ENCODE data around the gene OPRL1. TPM values are rescaled to one million over a fixed set of nuclear protein-coding genes. Genes with fewer than 3 reads are reported as not detected.

OPRL1 gene
- total and polyA plus RNA-seq, 2 of the 8 experiments (the other 6 are each of a cell fraction or from before 2014, with no cell fraction given), result 0.63 to 0.98 TPM

- no peak for TF ChIP-seq POLR2A (IDR thresholded peaks at IDR 0.05; ENCODE audit: control extremely low read depth in 1 of 2, low read depth in 2 of 2, low read length in 2 of 2)
- TF ChIP-seq EP300 (IDR thresholded peaks at IDR 0.05; ENCODE audit: borderline replicate concordance in 1 of 2, low read depth in 2 of 2, low read length in 2 of 2), result no peak
- no peak for TF ChIP-seq TEAD4 (IDR thresholded peaks at IDR 0.05; ENCODE audit: low read depth, low read length)
- TF ChIP-seq POU5F1 (IDR thresholded peaks at IDR 0.05; ENCODE audit: low read depth, low read length), result no peak
- TF ChIP-seq YY1 (IDR thresholded peaks at IDR 0.05; ENCODE audit: low read depth, low read length), result no peak
- TF ChIP-seq CTBP2 (IDR thresholded peaks at IDR 0.05; ENCODE audit: borderline replicate concordance, insufficient read depth, insufficient read length, low read length), result no peak
- H4K8ac ChIP-seq (ENCODE audit: extremely low read depth, insufficient read depth, low read length), result no peak overlapping the region
- no peak for FAIRE-seq
- peaks cover 0 to 6% of the 10 kb centered on the region in 2 experiments for H4K20me1 ChIP-seq (replicated peaks in 1 of 2; ENCODE audit: control insufficient read depth in 1 of 2, insufficient read depth in 2 of 2, low read length in 2 of 2)
- H3K4me1 ChIP-seq (replicated peaks in 1 of 4; ENCODE audit: control insufficient read depth in 3 of 4, insufficient read depth in 4 of 4, low read length in 3 of 4), result peaks cover 0 to 2% (median under 1%) of the 10 kb centered on the region in 4 experiments; a peak in 2 of 7 replicates
- H3K9ac ChIP-seq (replicated peaks in 1 of 4; ENCODE audit: extremely low read depth in 1 of 4, low read depth in 3 of 4, low read length in 3 of 4), result no peak overlapping the region
- no peak overlapping the region for H3K4ac ChIP-seq (replicated peaks; ENCODE audit: insufficient read length, low read depth, low read length)
- no peak overlapping the region for H3K18ac ChIP-seq (ENCODE audit: extremely low read depth, low read length)
- H3K4me2 ChIP-seq (ENCODE audit: insufficient read depth in 1 of 2, low read depth in 2 of 2, low read length in 2 of 2), result no peak overlapping the region
- no peak overlapping the region for H3K4me3 ChIP-seq (ENCODE audit: extremely low read depth in 1 of 4, insufficient read depth in 2 of 4, low read depth in 3 of 4, low read length in 4 of 4)
- H2BK15ac ChIP-seq (ENCODE audit: low read length), result no peak overlapping the region
- POLR2A ChIA-PET (ENCODE audit: partially characterized antibody), result interaction anchor here (1.0 kb wide), 1 partner anchor 89 kb away, joined by 3 read pairs; no protein-coding TSS in a partner anchor
- H3K9me3 ChIP-seq (ENCODE audit: insufficient read depth in 2 of 2, low read depth in 1 of 2, low read length in 1 of 2), result no peaks in the 10 kb centered on the region
- H3K79me1 ChIP-seq (ENCODE audit: low read depth, low read length), result peaks cover 2% of the 10 kb centered on the region; the same call in 1 of the 2 replicates
- no peaks in the 10 kb centered on the region for H3K23me2 ChIP-seq (ENCODE audit: low read depth, low read length)
- no peaks in the 10 kb centered on the region for H3K27me3 ChIP-seq (replicated peaks in 1 of 4; ENCODE audit: control insufficient read depth in 3 of 4, extremely low read depth in 1 of 4, insufficient read depth in 3 of 4, low read length in 3 of 4)
- H2BK20ac ChIP-seq (ENCODE audit: low read length), result no peak overlapping the region
- H3K36me3 ChIP-seq (ENCODE audit: control insufficient read depth in 2 of 4, insufficient read depth in 4 of 4, low read length in 3 of 4), result peaks cover 19 to 49% (median 38%) of the 10 kb centered on the region in 4 experiments
- H2BK5ac ChIP-seq (ENCODE audit: low read depth, low read length), result no peak overlapping the region
- DNase-seq (ENCODE audit: low read depth in 1 of 2, low spot score in 2 of 2), result no peak
- 95% methylated on average over 20 of the region's 20 CpGs; no CpG with 5 or more reads in 1 of the 2 experiments for WGBS, 2 experiments (ENCODE audit: extremely low coverage in 1 of 2, insufficient coverage in 1 of 2, insufficient read length in 1 of 2, insufficient replicate concordance in 2 of 2, low coverage in 1 of 2, low lambda C conversion rate in 2 of 2, missing lambda C conversion rate in 1 of 2)
- H2BK120ac ChIP-seq (replicated peaks; ENCODE audit: low read depth, low read length), result no peak overlapping the region
- CTCF ChIA-PET (ENCODE audit: partially characterized antibody), result interaction anchor here (0.9 kb wide), 1 partner anchor 13 kb away, joined by 4 read pairs; no protein-coding TSS in a partner anchor
- no peak overlapping the region for H4K91ac ChIP-seq (replicated peaks; ENCODE audit: insufficient read length, low read length)
- no peak overlapping the region for H3K56ac ChIP-seq (replicated peaks; ENCODE audit: insufficient read length, low read depth, low read length)
- no peak overlapping the region for H3K27ac ChIP-seq (ENCODE audit: low read depth, low read length)
- no peak overlapping the region for H2AK5ac ChIP-seq (ENCODE audit: low read depth, low read length)
- H4K5ac ChIP-seq (ENCODE audit: insufficient read length, low read depth, low read length), result no peak overlapping the region
- no peaks in the 10 kb centered on the region for H3K79me2 ChIP-seq (ENCODE audit: control insufficient read depth in 1 of 2, insufficient read depth in 2 of 2, low read length in 2 of 2)
- H2BK12ac ChIP-seq (ENCODE audit: low read depth, low read length), result no peak overlapping the region
- no peak overlapping the region for H3K14ac ChIP-seq (ENCODE audit: insufficient read length)
- no peak overlapping the region for H3K23ac ChIP-seq (ENCODE audit: insufficient read length)
- no peak overlapping the region for H2AFZ ChIP-seq (ENCODE audit: low read length)
These were observed 49.3 kb upstream of the OPRL1 start for GRCh38 chr20:64030371-64031134.
